IMR-90 (cell line): Measurements from ENCODE around the gene KIAA0825. TPM values are rescaled to one million over a fixed set of nuclear protein-coding genes. Genes with fewer than 3 reads are reported as not detected.

Experiments used
- ATAC-seq: fragments of 200-7000 bp; cut with Tn5 transposase; 2 replicates; pipeline ENCODE4 v1.9.1; 2020; ENCODE audit warnings: low read depth, mild to moderate bottlenecking, moderate library complexity
- BruUV-seq: library from RNA; stranded (reverse); fragments of 400-500 nt; replicated peaks from 2 replicates; lab custom pipeline; 2021; lab: Mats Ljungman, UMichigan
- CTCF ChIA-PET: fragments of 300-600 bp; formaldehyde crosslinking; extraction: SDS; loops from one replicate; lab custom pipeline; 2021; ENCODE audit warnings: antibody characterized with exemption; lab: Yijun Ruan, JAX
- POLR2A ChIA-PET: fragments of 300-600 bp; sonication (Branson Sonifier 250); formaldehyde crosslinking; loops from one replicate; lab custom pipeline; 2022; ENCODE audit warnings: antibody characterized with exemption; ENCODE audit not compliant: unreplicated experiment; lab: Charles Lee
- DNase-seq: peaks from one replicate; pipeline ENCODE4 v3.0.0; 2013
- H2AFZ ChIP-seq: replicated peaks from 2 replicates; pipeline ENCODE3; 2013; ENCODE audit warnings: low read length, mild to moderate bottlenecking; ENCODE audit not compliant: poor library complexity
- H2AK5ac ChIP-seq: 2 replicates; pipeline ENCODE4 v1.6.1; 2013; ENCODE audit warnings: low read depth, low read length, inconsistent platforms
- H2AK9ac ChIP-seq: replicated peaks from 2 replicates; pipeline ENCODE3; 2013; ENCODE audit warnings: mild to moderate bottlenecking, low read depth, low read length, moderate library complexity; ENCODE audit not compliant: poor library complexity
- H2BK120ac ChIP-seq: 2 replicates; pipeline ENCODE4 v1.6.1; 2013; ENCODE audit warnings: low read depth, low read length, inconsistent platforms
- H2BK15ac ChIP-seq: 3 replicates; pipeline ENCODE4 v1.6.1; 2013; ENCODE audit warnings: low read depth, low read length, inconsistent platforms
- H2BK20ac ChIP-seq: 2 replicates; pipeline ENCODE4 v1.6.1; 2013; ENCODE audit warnings: low read depth, mild to moderate bottlenecking, inconsistent platforms, low read length, moderate library complexity
- H2BK5ac ChIP-seq: 2 replicates; pipeline ENCODE4 v1.6.1; 2013; ENCODE audit warnings: mild to moderate bottlenecking, low read depth, low read length, inconsistent platforms; ENCODE audit not compliant: poor library complexity, severe bottlenecking
- H3K14ac ChIP-seq: replicated peaks from 2 replicates; pipeline ENCODE4 v1.6.1; 2013; ENCODE audit warnings: low read depth, low read length, inconsistent platforms
- H3K18ac ChIP-seq: 2 replicates; pipeline ENCODE4 v1.6.1; 2013; ENCODE audit warnings: low read depth, low read length, control low read depth
- H3K23ac ChIP-seq: 2 replicates; pipeline ENCODE4 v1.6.1; 2013; ENCODE audit warnings: low read depth, low read length, inconsistent platforms
- H3K27ac ChIP-seq: 2 replicates; pipeline ENCODE4 v1.5.1; 2013; ENCODE audit warnings: mild to moderate bottlenecking, control low read depth, low read length; ENCODE audit not compliant: insufficient read depth
- H3K27me3 ChIP-seq: 2 replicates; pipeline ENCODE4 v1.6.1; 2013; ENCODE audit warnings: low read length; ENCODE audit not compliant: control insufficient read depth, insufficient read depth
- H3K36me3 ChIP-seq: 2 replicates; pipeline ENCODE4 v1.6.1; 2013; ENCODE audit warnings: low read length, mixed read lengths; ENCODE audit not compliant: control insufficient read depth, insufficient read depth
- H3K4ac ChIP-seq: 2 replicates; pipeline ENCODE4 v1.6.1; 2013; ENCODE audit warnings: low read depth, low read length, inconsistent platforms
- H3K4me1 ChIP-seq: 2 replicates; pipeline ENCODE4 v1.6.1; 2013; ENCODE audit warnings: low read length, mixed read lengths; ENCODE audit not compliant: control insufficient read depth, insufficient read depth
- H3K4me2 ChIP-seq: 2 replicates; pipeline ENCODE4 v1.6.1; 2013; ENCODE audit warnings: low read depth, mild to moderate bottlenecking, control low read depth, low read length, moderate library complexity
- H3K4me3 ChIP-seq: 2 replicates; pipeline ENCODE4 v1.5.1; 2013; ENCODE audit warnings: low read depth, mild to moderate bottlenecking, control low read depth, low read length, moderate library complexity; ENCODE audit not compliant: insufficient read depth
- H3K56ac ChIP-seq: 2 replicates; pipeline ENCODE4 v1.6.1; 2013; ENCODE audit warnings: low read length, inconsistent platforms; ENCODE audit not compliant: insufficient read depth; ENCODE audit errors: extremely low read depth
- H3K79me1 ChIP-seq, 2 experiments: 2 replicates each; pipeline ENCODE4 v1.6.1; 2013; ENCODE audit warnings: low read length in 2 of 2, inconsistent platforms in 1 of 2, low read depth in 1 of 2
- H3K9ac ChIP-seq: 2 replicates; pipeline ENCODE4 v1.6.1; 2013; ENCODE audit warnings: low read depth, low read length, control low read depth
- H3K9me1 ChIP-seq: 2 replicates; pipeline ENCODE4 v1.6.1; 2013; ENCODE audit warnings: low read length, inconsistent platforms; ENCODE audit not compliant: insufficient read depth
- H3K9me3 ChIP-seq: 2 replicates; pipeline ENCODE4 v1.6.1; 2013; ENCODE audit warnings: low read length; ENCODE audit not compliant: control insufficient read depth, insufficient read depth
- H4K20me1 ChIP-seq: 2 replicates; pipeline ENCODE4 v1.6.1; 2013; ENCODE audit warnings: low read length, inconsistent platforms; ENCODE audit not compliant: insufficient read depth
- H4K5ac ChIP-seq: 2 replicates; pipeline ENCODE4 v1.6.1; 2013; ENCODE audit warnings: mild to moderate bottlenecking, low read depth, low read length, control low read depth
- H4K8ac ChIP-seq, 2 experiments: 2 replicates each; pipeline ENCODE4 v1.6.1; 2013; ENCODE audit warnings: low read depth in 2 of 2, low read length in 2 of 2, control low read depth in 1 of 2, inconsistent platforms in 1 of 2
- H4K91ac ChIP-seq: 2 replicates; pipeline ENCODE4 v1.6.1; 2013; ENCODE audit warnings: low read depth, low read length, inconsistent platforms; ENCODE audit not compliant: insufficient read depth
- BHLHE40 ChIP-seq: fragments of 150-350 bp; IDR thresholded peaks from 2 replicates; pipeline ENCODE4 v1.6.1; 2016; ENCODE audit warnings: mild to moderate bottlenecking, low read depth, low read length
- SMC3 ChIP-seq: fragments of 150-350 bp; IDR thresholded peaks from 2 replicates; pipeline ENCODE4 v1.6.1; 2016; ENCODE audit warnings: low read depth, mild to moderate bottlenecking, antibody characterized with exemption, low read length, moderate library complexity
- USF2 ChIP-seq: fragments of 150-350 bp; IDR thresholded peaks from 2 replicates; pipeline ENCODE4 v1.6.1; 2017; ENCODE audit warnings: mild to moderate bottlenecking, antibody characterized with exemption, low read length, low read depth
- WGBS, 2 experiments: methylation state at CpG; one replicate each; pipeline versions ENCODE4 v1.1.5 to v1.1.7; 2013; ENCODE audit warnings: missing lambda C conversion rate in 2 of 2; ENCODE audit not compliant: insufficient read length in 1 of 2; ENCODE audit errors: extremely low coverage in 2 of 2; 5-methylcytosine and 5-hydroxymethylcytosine counted together
- dilution Hi-C: fragments of 300-500 bp; cut with HindIII; formaldehyde crosslinking; loops from one replicate; pipeline ENCODE4 v1.14.3; 2018; ENCODE audit warnings: low sequenced_read_pairs; ENCODE audit not compliant: unreplicated experiment
- in situ Hi-C: fragments of 300-500 bp; cut with MboI; formaldehyde crosslinking; loops from 3 replicates; pipeline ENCODE4 v1.14.3; 2019; ENCODE audit warnings: low sequenced_read_pairs, inconsistent platforms, mixed read lengths
- intact Hi-C: fragments of 100-400 bp; cut with micrococcal nuclease; formaldehyde crosslinking; loops from 2 replicates; pipeline ENCODE4 v1.10.0; 2022
- polyA plus RNA-seq, 3 experiments: library from polyadenylated mRNA; depleted of rRNA; stranded (reverse); fragments of >200 nt; gene quantifications; 2 replicates each; pipeline ENCODE4 v1.2.3, GENCODE V29; 2012; ENCODE audit warnings: low replicate concordance in 1 of 3
- total RNA-seq: library from RNA; depleted of rRNA; stranded (reverse); fragments of >200 nt; gene quantifications from 2 replicates; pipeline ENCODE4 v1.2.3, GENCODE V29; 2012
- TF ChIP-seq, protein P1 (sequence below): conservative IDR thresholded peaks from 2 replicates; pipeline ENCODE4 v1.5.1; 2012; ENCODE audit warnings: mild to moderate bottlenecking, low read depth, low read length, improper control_type of control experiment

Gene KIAA0825
- total and polyA plus RNA-seq, 2 of the 4 experiments (the other 2 are of a cell fraction): 0.46 to 1.8 TPM

DNA sequence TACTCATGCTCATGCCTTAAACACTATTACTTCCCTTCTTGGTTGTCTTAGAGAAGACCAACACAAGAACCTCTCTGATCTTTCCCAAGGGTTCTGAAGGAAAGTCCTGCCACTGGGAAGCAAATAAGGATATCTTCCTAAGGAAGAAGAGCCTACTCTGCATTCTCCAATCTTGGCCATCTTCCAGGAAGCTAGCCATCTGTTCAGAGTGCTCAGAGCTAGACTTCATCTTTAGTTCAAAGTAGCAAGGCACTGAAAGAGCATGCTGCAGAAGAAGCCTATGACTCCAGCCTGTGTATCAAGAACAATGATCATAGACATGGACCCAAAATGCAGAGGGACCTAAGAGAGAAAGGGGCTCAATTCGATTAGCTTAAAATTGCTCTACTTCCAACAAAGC is 114.7 kb downstream of the KIAA0825 start:
- CTCF ChIA-PET: interaction anchor here (0.6 kb wide), 1 partner anchor 260 kb away, joined by 3 read pairs; no protein-coding TSS in a partner anchor
- Histone ChIP-seq H2BK20ac (no peak overlapping the region), H3K56ac (no peak overlapping the region), H3K18ac (no peak overlapping the region), H2BK15ac (no peak overlapping the region), H4K5ac (no peak overlapping the region), H3K36me3 (no peaks in the 10 kb centered on the region), H3K4me3 (no peak overlapping the region), H2AFZ (no peak overlapping the region), H3K4me1 (no peaks in the 10 kb centered on the region), H3K9me3 (no peaks in the 10 kb centered on the region), H3K23ac (no peak overlapping the region), H3K27ac (no peak overlapping the region), H4K8ac (no peak overlapping the region), H2AK9ac (no peak overlapping the region), H3K79me1 (no peaks in the 10 kb centered on the region), H3K4ac (no peak overlapping the region), H4K20me1 (no peaks in the 10 kb centered on the region), H3K4me2 (no peak overlapping the region), H3K9ac (no peak overlapping the region), H3K14ac (no peak overlapping the region), H4K91ac (no peak overlapping the region), H2BK5ac (no peak overlapping the region), H3K27me3 (no peaks in the 10 kb centered on the region), H3K9me1 (no peaks in the 10 kb centered on the region; the same call in 1 of the 2 replicates), H2AK5ac (no peak overlapping the region), H2BK120ac (no peak overlapping the region)
- no peak for TF ChIP-seq SMC3
- TF ChIP-seq, protein P1, sequence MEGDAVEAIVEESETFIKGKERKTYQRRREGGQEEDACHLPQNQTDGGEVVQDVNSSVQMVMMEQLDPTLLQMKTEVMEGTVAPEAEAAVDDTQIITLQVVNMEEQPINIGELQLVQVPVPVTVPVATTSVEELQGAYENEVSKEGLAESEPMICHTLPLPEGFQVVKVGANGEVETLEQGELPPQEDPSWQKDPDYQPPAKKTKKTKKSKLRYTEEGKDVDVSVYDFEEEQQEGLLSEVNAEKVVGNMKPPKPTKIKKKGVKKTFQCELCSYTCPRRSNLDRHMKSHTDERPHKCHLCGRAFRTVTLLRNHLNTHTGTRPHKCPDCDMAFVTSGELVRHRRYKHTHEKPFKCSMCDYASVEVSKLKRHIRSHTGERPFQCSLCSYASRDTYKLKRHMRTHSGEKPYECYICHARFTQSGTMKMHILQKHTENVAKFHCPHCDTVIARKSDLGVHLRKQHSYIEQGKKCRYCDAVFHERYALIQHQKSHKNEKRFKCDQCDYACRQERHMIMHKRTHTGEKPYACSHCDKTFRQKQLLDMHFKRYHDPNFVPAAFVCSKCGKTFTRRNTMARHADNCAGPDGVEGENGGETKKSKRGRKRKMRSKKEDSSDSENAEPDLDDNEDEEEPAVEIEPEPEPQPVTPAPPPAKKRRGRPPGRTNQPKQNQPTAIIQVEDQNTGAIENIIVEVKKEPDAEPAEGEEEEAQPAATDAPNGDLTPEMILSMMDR: no peak
- no peak for TF ChIP-seq BHLHE40
- TF ChIP-seq USF2: no peak
- in situ Hi-C loops (no loop called here), intact Hi-C loops (no loop called here), dilution Hi-C loops (no loop called here)
- BruUV-seq: no TSS peak
- POLR2A ChIA-PET: no interaction called here
- DNase-seq: no peak
- no CpG with 5 or more reads among the region's 1 CpG for WGBS, 2 experiments
- ATAC-seq: no peak
